GM21381 (cell line): ENCODE measurements around the gene GNAI2.
"Not testable (repeated sequence)": the region's sequence is repeated elsewhere in the genome, so short reads cannot be mapped to it uniquely, and the experiment has no call there.

Source experiments
- ATAC-seq: cut with Tn5 transposase; IDR thresholded peaks from one replicate; pipeline ENCODE4 v1.9.1; 2021; ENCODE audit warnings: mild to moderate bottlenecking, moderate library complexity; ENCODE audit not compliant: unreplicated experiment

GNAI2 gene

DNA sequence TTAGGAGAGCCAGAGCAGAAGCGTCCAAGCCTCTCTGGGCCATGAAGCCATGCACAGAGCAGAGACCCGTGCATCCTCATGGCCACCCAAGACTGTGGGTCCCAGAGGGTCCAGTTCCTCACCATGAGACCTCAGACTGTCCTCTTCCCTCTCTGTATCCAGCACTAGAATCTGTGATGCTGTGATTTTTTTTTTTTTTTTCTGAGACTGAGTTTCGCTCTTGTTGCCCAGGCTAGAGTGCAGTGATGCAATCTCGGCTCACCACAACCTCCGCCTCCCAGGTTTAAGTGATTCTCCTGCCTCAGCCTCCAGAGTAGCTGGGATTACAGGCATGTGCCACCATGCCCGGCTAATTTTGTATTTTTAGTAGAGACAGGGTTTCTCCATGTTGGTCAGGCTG lies 8.8 kb downstream of the GNAI2 start:
- ATAC-seq: not testable (repeated sequence)

DNA sequence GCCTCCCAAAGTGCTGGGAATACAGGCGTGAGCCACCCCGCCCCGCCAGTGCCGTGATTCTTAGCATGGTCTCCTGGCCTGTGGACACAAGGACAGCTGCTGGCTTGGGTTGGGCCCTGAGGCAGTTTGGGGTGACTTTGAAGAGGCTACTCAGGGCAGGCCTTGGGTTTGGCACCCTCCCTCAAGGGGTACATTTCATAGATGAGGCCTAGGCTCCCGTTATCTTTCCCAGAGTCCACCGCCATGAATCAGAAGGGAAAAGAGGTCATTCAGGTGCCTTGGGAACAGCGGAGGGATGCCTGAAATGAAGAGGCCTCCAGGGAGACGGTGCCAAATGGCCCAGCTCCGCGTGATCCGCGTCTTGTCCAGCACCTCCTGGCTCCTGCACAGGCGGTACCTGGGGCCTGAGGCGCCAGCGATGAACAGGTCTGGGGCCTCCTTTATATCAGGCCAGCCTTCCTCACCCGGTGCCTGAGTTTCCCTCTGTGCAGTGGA lies 9.3 kb downstream of the GNAI2 start:
- no peak for ATAC-seq

- peak; percentile 51 for ATAC-seq
Observed at GRCh38 chr3:50245831-50246516, 10.0 kb downstream of the GNAI2 start.

DNA sequence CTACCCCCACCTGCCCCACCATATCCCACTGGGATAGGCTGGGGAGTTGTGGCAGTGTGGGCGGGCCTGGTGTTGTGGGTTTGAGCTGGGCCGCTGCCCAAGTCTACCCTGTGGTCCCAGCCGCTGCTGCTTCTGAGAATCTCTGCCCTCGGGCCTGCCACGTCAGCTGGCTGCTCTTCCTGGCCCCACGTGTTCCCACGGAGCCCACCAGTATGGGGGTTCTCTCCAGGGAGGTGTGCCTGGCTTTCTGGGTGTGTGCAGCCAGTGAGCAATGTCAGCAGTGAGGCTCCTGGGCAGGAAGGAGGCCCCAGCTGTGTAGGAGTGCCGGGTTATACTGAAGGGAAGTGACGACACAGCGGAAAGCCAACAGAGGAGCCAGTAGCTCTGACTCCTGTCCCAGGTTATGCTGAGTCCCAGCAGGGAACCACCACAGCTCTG lies 10.5 kb downstream of the GNAI2 start:
- ATAC-seq: peak; percentile 51

DNA sequence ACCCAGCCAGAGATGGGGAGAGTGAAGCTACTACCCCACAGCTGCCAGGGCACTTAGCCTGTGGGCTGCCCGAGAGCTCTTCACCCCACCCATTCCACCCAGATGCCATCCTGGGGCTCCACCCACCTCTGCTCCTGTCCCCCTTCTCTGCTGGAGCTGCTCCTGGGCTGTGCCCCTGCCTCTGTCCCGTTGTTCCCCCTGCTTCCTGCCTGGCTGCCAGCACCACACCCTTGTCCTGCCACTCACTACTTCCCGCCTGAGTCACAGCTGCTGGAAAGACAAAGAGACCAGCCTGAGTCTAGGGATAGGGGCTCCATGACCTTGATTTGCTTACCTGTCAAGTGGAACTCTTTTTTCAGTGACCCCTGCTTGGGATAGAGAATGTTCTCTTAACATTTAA lies 12.4 kb downstream of the GNAI2 start:
- no peak for ATAC-seq

GRCh38 chr3:50249457-50249856 lies 13.5 kb downstream of the GNAI2 start:
- no peak for ATAC-seq

- no peak for ATAC-seq
Observed at GRCh38 chr3:50250514-50250913, 14.5 kb downstream of the GNAI2 start.

DNA sequence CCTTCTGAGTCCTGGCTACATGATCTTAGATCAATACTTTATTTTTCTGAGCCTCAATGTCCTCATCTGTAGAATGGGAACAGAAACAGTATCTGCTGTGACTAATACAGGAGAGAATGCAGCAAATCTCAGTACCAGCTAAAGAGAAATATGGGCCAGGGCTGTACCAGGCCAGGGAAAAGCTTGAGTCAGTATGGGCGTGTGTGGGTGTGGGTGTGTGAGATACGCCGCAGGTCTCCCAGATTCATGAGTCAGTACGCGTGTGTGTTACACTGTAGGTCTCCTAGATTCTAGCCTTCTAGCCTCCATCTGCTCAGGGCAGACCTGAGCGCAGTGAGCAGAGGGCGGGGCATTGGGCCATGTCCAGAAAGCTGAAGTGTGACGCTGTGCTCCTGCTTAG lies 15.2 kb downstream of the GNAI2 start:
- ATAC-seq: no peak

DNA sequence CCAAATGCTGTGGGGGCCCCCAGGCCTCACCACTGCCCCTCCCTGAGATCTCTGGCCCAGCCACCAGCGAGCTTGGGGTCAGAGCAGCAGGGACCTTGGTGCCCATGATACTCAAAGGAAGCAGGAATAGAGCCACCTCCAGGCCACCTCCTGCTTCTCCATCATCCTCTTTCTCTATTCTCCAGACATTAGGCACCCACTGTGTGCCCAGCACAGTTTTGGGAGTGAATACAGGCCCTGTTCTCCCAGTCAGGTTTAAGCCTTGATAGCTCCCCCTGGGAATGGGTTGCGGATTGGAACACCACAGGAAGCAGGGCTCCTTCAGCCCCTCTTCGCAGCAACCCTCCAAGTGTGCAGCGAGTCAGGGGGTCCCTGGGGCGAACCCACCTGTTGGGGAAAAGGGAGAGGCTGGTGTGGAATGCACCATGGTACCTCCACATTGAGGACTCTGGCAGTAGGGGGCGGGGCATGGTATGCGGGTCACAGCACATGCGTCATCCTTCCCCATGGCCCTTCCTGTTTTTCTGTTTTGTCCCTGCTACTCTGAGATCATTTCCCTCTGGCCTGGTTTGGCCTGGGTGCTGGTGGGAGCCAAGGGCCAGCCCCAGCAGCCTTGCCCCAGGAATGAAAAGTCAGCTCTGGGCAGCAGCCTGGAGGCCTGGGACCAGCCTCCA lies 18.7 kb downstream of the GNAI2 start:
- no peak for ATAC-seq

GRCh38 chr3:50255251-50255615 lies 19.2 kb downstream of the GNAI2 start:
- ATAC-seq: no peak

- no peak for ATAC-seq
Observed at GRCh38 chr3:50256978-50257890, 21.2 kb downstream of the GNAI2 start.

- no peak for ATAC-seq
Observed at GRCh38 chr3:50258029-50258680, 22.2 kb downstream of the GNAI2 start.

DNA sequence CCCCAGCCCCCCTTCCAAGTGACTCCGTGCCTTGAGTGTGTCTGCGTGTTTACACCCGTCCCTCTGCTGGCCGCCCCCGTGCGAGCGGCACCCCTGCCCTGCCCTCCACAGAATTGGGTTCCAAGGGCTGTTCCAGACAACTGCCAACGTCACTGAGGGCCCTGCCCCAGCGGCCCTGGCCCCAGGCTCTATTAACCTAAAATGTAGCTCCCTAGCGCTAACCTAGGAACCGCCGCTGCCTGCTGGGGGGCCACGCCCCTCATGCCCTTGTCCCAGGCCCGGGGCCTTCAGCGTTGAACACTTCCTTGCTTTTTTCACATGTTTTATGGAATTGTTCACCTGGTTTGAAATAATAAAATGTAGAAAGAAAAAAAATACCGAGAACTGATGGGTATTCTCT lies 23.0 kb downstream of the GNAI2 start:
- no peak for ATAC-seq

- peak; percentile 21 for ATAC-seq
Observed at GRCh38 chr3:50259432-50260026, 23.5 kb downstream of the GNAI2 start.

- ATAC-seq: peak; percentile 85
Observed at GRCh38 chr3:50260027-50260941, 24.3 kb downstream of the GNAI2 start.

DNA sequence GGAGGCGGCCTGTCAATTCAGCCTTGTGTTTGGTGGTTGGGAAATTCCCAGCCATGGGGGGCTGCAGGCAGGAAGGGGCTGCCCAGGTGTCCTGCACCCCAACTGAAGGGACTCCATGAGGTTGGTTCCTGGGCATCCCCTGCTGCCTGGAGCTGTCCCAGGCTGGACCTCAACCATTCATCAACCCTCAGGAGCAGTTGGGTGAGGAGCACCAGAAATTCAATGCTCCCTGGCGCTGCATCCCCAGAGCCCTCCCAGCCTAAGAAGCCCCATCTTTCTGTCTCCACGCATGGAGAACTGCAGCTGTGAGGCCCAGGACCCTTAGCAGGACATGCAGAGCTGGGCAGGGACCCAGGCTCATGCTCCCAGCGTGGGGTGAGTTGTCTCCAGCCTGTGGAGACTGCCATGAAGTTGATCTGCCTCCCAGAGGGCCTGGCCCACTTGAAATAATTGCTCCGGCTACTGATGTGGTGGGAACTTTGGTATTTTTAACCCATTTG lies 25.0 kb downstream of the GNAI2 start:
- ATAC-seq: no peak

- ATAC-seq: no peak
Observed at GRCh38 chr3:50261505-50261904, 25.5 kb downstream of the GNAI2 start.

DNA sequence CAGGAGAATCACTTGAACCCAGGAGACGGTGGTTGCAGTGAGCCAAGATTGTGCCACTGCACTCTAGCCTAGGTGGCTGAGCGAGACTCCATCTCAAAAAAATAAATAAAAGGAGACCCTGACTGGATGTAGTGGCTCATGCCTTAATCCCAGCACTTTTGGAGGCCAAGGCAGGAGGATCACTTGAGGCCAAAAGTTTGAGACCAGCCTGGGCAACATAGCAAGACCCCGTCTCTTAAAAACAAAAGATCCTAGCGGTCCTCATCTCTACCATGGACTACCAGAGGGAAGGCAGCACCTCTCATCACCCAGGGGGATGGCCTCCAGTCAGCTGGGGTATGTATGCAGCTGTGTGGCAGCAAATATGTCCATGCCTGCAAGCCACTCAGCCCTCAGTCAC lies 26.2 kb downstream of the GNAI2 start:
- not testable (repeated sequence) for ATAC-seq

DNA sequence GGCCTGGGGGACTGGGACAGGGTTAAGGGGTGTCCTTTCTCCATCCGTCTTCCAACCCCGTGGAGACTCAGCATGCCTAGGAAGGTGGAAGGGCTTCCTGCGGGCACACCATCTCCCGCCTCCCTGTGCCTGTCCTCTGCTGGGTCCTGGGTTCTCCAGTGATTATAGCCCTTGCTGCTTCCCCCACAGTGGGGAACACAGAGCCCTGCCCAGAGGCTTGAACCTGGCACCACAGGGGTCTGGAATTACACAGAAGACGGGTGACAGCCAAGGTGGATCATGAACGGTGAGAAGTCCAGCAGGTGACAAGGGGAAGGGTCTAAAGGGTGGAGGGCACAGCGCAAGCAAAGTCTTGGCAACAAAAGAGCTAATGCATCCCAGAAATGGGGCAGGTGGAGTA lies 26.8 kb downstream of the GNAI2 start:
- ATAC-seq: no peak
